HG03439 (cell line): Measurements from ENCODE around the gene ADARB2.
"Not testable (repeated sequence)": the region's sequence is repeated elsewhere in the genome, so short reads cannot be mapped to it uniquely, and the experiment has no call there.

ENCODE experiments used
- ATAC-seq: cut with Tn5 transposase; IDR thresholded peaks from one replicate; pipeline ENCODE4 v1.9.1; 2021; ENCODE audit warnings: mild to moderate bottlenecking, moderate library complexity; ENCODE audit not compliant: unreplicated experiment

Gene ADARB2

DNA sequence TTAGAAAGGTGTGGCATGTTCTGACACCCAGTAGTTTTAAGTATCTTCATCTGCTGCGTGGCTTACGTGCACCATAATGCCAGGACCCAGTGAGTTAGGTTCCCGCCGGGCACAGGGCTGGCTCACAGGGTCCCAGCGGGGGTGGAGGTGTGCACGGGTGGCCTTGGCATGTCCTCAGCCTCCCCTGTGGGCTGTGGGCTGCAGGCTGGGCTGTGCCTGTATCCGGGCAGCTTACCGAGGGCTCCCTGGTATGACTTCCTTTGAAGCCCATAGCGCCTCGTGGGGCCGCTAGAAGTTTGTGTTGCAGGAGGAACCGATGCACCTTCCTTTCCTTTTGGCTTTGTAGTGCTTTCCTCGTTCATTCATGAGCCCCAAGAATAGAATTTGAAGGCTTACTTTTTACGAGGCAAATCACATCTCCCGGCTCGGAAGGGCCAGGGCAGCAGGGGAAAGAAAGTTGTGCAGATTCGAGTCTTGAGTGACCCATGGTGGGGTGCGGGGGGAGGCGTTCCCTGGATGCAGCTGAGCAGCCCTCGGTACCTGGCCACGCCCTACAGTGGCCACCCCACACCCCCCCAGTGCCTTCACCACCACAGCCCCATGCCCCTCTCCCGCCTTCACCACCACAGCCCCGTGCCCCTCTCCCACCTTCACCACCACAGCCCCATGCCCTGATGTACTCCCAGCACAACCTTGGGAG is 568.0 kb downstream of the ADARB2 start:
- ATAC-seq, result no peak

DNA sequence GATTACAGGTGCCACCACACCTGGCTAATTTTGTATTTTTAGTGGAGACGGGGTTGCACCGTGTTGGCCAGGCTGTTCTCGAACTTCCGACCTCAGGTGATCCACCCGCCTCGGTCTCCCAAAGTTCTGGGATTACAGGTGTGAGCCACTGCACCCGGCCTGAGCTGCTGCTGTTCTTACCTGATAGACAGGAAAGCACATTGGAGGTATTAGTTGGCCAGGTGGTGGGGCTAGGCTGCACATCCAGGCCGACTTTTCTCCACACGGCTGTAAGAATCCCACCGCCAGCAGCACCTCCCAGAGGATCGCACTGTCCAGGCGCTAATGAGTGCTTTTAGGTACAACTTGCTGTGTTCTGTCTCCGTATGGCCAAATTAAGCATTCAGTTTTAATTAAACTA is 568.6 kb downstream of the ADARB2 start:
- ATAC-seq, result no peak

DNA sequence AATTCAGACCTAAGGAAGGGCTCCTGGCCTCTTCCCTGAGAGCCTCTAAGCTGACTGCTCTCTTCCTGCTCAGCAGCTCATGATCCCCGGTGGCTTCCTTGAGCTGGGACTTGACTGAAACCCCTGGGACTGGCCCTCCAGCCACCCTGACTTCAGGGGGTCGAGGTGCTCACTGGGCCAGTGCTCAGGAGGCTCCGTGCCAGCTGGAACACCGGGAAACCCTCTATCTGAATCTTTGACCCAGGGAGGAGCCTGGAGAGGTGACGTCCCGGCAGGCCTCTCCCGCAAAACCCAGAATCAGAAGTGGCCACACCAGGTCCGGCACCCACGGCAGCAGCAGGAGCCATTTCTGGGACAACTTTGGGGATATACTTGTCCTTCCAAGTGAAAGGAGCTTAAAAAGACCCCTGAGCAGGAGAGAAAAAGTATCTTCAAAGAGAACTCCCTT is 570.5 kb downstream of the ADARB2 start:
- no peak for ATAC-seq

DNA sequence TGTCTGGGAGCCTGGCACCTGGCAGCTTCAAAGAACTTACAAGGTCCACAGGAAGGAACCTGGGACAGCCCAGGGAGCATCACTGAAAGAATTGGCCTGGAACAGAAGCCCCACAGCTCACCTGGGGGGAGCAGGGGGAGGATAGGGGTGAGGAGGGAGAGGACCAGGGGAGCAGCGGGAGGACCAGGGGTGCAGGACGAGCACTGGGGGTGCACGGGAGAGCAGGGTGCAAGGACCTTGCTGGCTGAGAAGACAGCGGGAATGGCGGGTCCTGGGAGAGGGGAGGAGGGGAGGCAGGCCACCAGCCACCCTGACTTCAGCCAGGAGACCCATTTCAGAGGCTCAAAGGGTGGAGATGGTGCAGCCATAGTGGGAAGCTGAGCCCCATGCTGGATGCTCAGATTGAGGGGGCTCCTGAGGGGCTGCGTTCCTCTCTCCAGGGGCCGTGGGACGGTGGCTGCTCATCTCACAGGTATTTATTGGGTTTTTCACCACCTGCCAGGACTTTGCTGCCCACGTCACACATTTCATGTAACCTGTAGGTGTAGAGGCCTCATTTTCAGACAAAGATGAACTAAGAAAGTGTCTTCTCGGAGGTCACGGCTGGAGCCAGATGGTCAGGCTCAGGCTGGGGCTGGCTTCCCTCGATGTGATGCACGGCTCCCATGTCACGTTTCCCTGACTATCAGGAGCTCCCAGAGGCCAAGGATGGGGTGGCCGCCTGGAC is 571.1 kb downstream of the ADARB2 start:
- no peak for ATAC-seq

DNA sequence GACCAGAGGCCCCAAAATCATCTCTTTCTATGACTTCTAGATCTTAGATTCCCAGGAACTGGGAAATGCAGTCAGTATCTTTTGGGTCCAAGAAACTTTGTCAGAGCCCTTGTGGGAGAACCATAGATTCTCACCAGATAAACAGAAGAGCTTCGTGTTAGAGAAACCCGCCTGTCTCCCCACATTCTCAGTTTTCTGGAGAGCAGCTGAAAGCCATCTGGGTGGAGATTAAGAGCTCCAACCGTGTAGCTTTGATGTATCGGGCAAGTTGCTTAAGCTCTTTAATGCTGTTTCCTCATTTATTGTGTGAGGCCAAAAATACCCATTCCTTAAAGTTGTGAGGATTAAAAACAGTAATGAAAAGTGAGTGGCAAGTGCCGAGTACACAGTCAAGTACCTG is 573.5 kb downstream of the ADARB2 start:
- ATAC-seq, result no peak

DNA sequence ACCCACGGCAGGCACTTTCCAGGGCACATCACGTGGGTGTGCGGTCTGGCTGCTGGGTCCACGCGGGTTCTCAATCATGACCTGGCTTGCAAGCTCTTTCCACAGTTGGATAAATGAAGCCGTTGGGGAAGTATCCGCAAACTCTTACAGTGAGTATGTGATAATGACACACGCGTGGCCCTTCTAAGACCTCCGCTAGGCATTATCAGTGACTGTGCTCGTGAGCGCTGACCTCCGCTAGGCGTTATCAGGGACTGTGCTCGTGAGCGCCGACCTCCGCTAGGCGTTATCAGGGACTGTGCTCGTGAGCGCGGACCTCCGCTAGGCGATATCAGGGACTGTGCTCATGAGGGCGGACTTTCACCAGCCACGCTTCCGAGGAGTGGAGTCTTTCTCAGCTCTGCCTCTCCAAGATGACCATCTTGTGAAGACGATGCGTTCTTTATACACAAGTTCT is 574.1 kb downstream of the ADARB2 start:
- ATAC-seq, result no peak

DNA sequence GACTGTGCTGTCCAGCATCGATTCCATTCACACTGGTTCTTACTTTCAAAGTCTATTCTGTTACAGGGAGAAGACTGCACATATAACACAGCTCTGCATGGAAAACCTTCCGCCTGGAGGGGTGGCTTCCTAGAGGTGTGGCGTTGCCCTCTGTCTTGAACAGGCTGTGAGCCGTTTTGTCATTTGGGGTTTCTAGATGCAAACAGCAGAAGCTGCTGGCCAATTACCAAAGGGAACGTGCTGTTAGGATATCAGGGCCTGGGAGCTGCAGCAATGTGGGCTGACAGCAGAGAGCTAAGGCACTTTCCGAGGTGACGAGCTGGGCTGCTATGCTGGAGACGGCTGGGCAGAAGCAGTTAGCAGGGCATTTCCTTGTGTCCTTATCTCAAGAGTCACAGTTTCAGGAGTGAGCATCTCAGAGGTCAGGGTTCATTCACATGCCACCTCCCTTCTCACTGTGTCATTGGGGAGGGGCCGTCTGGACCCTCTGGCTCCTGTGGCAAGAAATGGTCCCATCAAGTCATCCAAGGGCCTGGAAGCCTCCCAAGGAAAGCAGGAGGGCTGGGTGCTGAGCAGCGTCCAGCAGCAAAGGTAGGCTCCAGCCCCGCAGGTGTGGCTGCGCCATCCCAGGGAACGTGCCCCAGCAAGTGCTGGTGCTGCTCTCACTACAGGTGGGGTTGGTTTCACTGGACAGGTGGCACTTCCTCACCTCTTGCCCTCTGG is 574.7 kb downstream of the ADARB2 start:
- ATAC-seq, result no peak

DNA sequence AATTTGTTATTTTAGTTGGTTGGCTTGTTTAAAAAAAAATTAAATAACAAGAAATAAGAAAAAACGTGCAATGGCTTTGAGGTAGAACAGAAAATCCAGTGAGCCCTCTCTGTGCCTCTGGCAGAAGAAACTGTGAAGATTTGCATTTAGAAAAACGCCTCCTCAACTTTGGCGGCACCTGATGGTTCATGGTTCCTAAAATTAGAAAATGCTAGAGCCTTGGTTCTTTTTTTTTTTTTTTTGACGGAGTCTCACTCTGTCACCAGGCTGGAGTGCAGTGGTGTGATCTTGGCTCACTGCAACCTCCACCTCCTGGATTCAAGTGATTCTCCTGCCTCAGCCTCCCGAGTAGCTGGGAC is 576.0 kb downstream of the ADARB2 start:
- not testable (repeated sequence) for ATAC-seq

DNA sequence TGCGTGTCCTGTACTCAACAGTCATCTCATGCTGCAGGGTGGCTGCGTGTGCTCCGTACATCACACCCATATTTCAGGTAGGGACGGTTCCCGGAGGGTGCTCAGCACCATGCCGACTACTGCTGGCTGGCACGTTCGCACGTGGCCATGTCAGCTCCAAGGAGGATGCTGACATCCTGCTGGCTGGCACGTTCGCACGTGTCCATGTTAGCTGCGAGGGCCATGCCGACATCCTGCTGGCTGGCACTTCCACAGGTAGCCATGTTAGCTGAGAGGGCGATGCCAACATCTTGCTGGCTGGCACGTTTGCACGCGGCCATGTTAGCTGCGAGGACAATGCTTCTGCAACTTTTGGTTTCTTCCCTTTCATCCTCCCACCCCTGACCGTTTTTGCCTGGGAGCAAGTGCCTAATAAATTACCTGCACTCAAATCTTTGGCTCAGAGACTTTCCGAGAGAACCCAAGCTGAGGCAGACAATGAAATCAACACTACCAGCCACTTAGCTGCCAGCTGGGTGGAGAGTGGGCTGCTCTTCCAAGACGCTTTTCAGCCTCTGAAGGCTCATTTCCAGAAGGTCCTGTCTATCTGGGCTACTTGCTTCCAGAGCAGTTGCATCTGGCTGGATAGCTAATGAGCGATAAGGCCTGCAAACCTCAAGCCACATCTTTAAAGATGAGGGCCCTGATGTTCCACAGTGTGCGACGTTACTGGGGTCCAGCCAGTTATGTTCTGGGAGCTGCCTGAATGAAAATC is 576.6 kb downstream of the ADARB2 start:
- ATAC-seq, result no peak

DNA sequence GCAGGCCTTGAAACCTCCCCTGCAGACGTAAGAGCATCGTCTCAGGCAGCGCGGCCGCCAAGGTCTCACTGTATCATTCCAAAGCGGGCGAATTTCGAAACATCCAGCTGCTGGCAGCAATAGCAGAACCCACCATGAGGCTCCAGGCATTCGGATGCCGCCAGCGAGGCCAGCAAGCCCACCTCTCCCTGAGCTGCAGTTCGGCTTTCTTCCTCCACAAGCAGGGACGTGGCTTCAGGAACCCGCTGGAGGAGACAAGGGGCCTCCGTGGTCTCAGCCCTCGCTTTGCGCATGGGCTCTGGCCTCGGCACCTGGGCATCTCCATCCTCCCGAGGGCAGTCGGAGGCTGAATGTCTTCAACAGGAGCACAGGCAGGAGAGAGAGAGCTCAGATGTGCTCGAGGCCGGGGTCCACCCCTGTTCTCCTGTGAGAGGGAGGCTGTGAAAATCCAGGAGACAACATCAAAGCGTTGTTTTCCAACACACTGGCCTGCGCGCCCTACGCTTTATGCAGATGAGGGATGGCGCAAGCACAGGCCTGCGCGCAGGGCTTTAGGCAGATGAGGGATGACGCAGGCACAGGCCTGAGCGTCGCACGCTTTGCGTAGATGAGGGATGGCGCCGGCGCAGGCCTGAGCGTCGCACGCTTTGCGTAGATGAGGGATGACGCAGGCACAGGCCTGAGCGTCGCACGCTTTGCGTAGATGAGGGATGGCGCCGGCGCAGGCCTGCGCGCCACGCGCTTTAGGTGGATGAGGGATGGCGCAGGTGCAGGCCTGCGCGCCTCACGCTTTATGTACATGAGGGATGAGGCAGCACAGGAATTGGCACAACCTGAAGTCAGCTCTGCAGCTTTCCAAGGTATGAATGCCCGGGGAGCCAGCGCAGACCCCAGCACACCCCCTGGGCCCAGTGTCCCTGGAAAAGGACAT is 577.9 kb downstream of the ADARB2 start:
- no peak for ATAC-seq

DNA sequence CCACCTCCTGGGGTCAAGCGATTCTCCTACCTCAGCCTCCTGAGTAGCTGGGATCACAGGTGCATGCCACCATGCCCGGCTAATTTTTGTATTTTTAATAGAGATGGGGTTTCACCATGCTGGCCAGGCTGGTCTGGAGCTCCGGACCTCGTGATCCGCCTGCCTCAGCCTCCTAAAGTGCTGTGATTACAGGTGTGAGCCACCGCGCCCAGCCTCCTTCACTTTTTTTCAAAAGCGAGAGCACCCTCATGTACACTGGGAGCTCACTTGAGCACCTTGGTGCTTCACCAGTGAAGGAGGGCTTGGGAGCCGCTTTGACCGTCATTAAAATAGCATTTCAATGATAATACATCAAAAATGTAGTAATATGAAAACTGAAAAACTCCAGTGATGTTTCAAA is 578.8 kb downstream of the ADARB2 start:
- ATAC-seq, result not testable (repeated sequence)

DNA sequence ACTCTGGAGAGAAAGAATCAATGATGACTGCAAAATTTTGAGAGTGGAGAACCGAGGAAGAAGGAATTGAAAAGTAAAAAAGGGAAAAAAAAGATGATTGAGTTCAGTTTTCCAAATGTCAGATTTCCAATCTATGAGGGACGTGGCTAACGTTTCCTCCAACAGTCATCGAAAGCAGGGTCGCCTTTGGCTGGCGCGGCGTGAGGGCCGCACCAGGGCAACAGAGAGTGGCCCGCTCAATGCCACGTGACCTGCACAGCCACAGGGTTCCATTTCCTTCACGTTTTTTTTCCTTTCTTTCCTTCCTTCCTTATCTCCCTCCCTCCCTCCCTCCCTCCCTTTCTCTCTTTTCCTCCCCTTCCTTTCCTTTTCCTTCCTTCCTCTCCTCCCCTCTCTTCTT is 579.3 kb downstream of the ADARB2 start:
- no peak for ATAC-seq

DNA sequence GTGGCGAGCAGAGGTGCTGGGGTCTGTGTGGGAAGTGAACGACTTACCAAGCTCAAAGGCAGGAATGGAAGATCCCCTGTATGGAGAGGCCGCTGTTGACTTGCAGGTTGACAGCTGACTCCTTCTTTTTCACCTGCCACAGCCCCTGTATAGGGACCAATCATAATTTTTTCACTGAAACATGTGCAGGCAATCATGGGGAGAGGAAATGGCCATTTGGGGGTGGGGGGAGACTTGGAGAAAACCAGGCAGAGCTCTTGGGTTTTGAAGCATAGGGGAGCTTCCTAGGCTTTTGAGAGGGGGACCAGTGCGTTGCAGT is 579.8 kb downstream of the ADARB2 start:
- ATAC-seq, result no peak

DNA sequence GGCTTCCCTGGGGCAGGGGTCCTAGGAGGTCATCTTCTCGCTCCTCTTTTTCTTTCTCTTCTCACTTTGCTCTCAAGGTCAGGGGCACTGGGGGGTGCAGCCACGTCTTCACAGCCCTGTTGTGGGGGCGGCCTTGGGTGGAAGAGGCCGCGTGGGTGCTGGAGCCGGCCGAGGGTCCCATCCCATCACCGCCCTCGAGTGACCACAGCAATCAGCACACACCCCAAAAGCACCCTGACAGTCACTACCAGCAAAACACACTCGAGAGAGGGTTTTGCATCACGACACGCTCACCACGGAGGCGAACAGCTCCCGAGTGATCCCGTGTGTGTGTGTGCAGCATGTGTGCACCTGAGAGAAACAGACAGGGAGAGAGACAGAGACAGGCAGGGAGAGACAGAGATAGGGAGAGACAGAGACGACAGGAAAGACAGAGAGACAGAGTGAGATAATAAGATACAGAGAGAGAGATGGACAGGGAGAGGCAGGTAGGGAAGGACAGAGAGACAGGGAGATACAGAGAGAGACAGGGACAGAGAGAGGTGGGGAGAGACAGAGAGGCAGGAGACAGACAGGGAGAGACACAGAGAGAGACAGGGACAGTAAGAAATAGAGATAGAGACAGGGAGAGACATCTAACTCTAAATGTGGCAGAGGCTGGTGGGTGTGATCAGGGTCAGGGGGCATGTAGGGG is 580.3 kb downstream of the ADARB2 start:
- no peak for ATAC-seq

DNA sequence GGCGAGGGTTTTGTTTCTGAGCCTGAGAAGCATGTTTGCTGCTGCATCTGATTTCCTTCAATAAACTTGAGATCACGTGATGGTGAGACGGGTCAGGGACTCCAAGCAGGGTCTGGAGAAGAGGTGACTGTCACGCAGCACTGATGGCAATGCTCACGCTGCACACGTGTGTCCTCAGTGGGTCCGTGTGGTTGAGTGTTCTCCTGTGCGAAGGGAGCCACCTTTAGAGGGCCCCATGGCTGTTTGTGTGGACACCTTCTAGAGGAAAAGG is 580.8 kb downstream of the ADARB2 start:
- no peak for ATAC-seq

DNA sequence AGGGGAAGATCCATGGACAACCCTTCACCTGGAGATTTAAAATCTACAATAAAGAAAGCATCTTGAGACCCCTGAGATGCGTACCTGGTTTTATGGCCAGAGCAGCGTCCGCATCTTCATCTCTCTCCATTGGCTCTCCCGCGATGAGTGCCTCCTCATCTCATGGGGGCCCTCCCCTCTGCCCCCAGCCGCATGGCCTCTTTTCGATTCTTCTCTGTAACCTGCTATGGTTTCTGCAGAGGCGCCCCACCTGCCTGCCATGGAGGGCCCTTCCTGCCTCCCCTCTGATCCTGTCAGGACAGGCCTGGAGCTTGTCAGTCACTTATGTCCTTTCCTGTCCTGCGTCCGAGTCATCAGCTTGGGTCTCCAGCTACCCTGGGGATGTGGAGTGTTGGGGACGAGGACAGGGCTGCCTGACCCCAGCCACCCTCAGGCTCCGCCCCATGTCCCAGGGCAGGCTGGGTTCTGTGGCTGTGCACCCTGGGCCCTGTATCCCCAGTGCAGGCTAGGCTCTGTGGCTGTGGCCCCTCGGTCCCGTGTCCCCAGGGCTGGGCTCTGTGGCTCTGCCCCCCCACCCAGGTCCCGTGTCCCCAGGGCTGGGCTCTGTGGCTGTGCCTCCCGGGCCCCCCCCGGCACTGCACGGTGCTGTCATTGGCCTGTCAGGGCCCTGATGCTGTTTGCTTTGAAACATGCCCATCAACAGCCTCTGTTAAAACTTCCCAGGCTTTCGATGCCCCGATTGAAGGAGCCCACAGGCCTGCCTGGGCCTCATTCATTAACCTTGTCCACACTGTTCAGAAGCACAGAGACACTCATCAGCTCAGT is 581.3 kb downstream of the ADARB2 start:
- no peak for ATAC-seq

DNA sequence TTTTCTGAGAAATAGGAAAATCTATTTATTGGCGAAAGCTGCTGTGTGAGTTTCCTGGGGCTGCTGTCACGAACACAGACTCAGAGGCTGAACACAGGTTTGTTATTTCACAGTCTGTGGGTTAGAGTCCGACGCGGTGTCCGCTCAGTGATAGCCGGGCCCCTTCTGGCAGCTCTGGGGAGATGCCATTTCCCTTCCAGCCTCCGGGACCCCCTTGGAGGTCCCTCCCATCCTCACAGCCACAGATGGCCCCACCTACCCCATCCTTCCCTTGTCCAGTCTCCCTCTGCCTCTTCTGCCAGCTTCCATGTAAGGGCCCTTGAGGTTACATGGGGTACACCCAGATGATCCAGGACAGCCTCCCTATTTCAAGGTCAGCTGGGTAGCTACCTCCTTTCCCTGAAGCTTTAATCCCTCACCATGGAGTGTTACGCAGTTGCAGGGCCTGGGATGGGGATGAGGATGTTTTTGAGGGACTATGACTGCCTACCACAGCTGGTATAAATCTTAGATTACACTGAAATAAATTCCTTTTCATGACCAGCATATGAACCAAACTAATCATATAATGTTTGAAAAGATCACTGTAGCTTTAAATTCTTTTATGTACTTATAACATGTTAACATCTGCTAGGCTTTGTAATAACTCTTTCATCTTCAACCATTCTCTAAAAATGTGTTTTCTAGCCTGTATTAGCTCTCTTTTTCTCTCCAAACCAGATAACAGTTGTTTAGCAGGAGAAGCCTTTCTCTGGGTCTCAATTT is 582.6 kb downstream of the ADARB2 start:
- ATAC-seq, result no peak

DNA sequence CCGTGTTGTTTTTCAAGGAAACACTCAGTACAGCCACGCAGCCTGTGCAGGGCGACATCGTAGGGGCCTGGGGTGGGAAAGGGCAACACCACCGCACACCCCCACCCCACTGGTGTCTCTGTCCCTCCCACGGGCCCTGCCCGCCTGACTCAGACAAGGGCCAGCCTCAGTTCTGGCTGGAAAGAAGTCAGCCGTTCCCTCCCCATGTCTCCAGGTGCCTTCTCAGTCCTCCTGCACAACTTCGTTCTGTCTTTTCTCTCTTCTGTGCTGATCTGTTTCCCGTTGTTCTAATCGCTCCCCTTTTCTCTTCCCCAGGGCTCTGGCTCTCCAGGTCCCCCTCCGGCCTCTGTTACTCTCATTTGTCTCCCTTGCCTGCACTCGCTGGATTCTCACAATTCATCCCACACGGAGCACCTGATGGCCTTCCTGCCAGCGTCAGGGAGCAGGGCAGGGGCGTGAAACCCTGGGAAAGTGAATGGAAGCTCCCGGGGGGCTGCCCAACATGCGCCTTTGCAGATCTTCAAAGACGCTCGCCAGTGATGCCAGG is 583.4 kb downstream of the ADARB2 start:
- no peak for ATAC-seq
